IMR-90 (cell line): ENCODE results near the gene GNPTG. TPM values are rescaled to one million over a fixed set of nuclear protein-coding genes. Genes with fewer than 3 reads are reported as not detected.

Source experiments
- ATAC-seq: fragments of 200-7000 bp; cut with Tn5 transposase; 2 replicates; pipeline ENCODE4 v1.9.1; 2020; ENCODE audit warnings: low read depth, mild to moderate bottlenecking, moderate library complexity
- BruUV-seq: library from RNA; stranded (reverse); fragments of 400-500 nt; replicated peaks from 2 replicates; lab custom pipeline; 2021; lab: Mats Ljungman, UMichigan
- CTCF ChIA-PET: fragments of 300-600 bp; formaldehyde crosslinking; extraction: SDS; loops from one replicate; lab custom pipeline; 2021; ENCODE audit warnings: antibody characterized with exemption; lab: Yijun Ruan, JAX
- POLR2A ChIA-PET: fragments of 300-600 bp; sonication (Branson Sonifier 250); formaldehyde crosslinking; loops from one replicate; lab custom pipeline; 2022; ENCODE audit warnings: antibody characterized with exemption; ENCODE audit not compliant: unreplicated experiment; lab: Charles Lee
- DNase-seq: peaks from one replicate; pipeline ENCODE4 v3.0.0; 2013
- H2AFZ ChIP-seq: replicated peaks from 2 replicates; pipeline ENCODE3; 2013; ENCODE audit warnings: low read length, mild to moderate bottlenecking; ENCODE audit not compliant: poor library complexity
- H2AK5ac ChIP-seq: 2 replicates; pipeline ENCODE4 v1.6.1; 2013; ENCODE audit warnings: low read depth, low read length, inconsistent platforms
- H2AK9ac ChIP-seq: replicated peaks from 2 replicates; pipeline ENCODE3; 2013; ENCODE audit warnings: mild to moderate bottlenecking, low read depth, low read length, moderate library complexity; ENCODE audit not compliant: poor library complexity
- H2BK120ac ChIP-seq: 2 replicates; pipeline ENCODE4 v1.6.1; 2013; ENCODE audit warnings: low read depth, low read length, inconsistent platforms
- H2BK15ac ChIP-seq: 3 replicates; pipeline ENCODE4 v1.6.1; 2013; ENCODE audit warnings: low read depth, low read length, inconsistent platforms
- H2BK20ac ChIP-seq: 2 replicates; pipeline ENCODE4 v1.6.1; 2013; ENCODE audit warnings: low read depth, mild to moderate bottlenecking, inconsistent platforms, low read length, moderate library complexity
- H2BK5ac ChIP-seq: 2 replicates; pipeline ENCODE4 v1.6.1; 2013; ENCODE audit warnings: mild to moderate bottlenecking, low read depth, low read length, inconsistent platforms; ENCODE audit not compliant: poor library complexity, severe bottlenecking
- H3K14ac ChIP-seq: replicated peaks from 2 replicates; pipeline ENCODE4 v1.6.1; 2013; ENCODE audit warnings: low read depth, low read length, inconsistent platforms
- H3K18ac ChIP-seq: 2 replicates; pipeline ENCODE4 v1.6.1; 2013; ENCODE audit warnings: low read depth, low read length, control low read depth
- H3K23ac ChIP-seq: 2 replicates; pipeline ENCODE4 v1.6.1; 2013; ENCODE audit warnings: low read depth, low read length, inconsistent platforms
- H3K27ac ChIP-seq: 2 replicates; pipeline ENCODE4 v1.5.1; 2013; ENCODE audit warnings: mild to moderate bottlenecking, control low read depth, low read length; ENCODE audit not compliant: insufficient read depth
- H3K27me3 ChIP-seq: 2 replicates; pipeline ENCODE4 v1.6.1; 2013; ENCODE audit warnings: low read length; ENCODE audit not compliant: control insufficient read depth, insufficient read depth
- H3K36me3 ChIP-seq: 2 replicates; pipeline ENCODE4 v1.6.1; 2013; ENCODE audit warnings: low read length, mixed read lengths; ENCODE audit not compliant: control insufficient read depth, insufficient read depth
- H3K4ac ChIP-seq: 2 replicates; pipeline ENCODE4 v1.6.1; 2013; ENCODE audit warnings: low read depth, low read length, inconsistent platforms
- H3K4me1 ChIP-seq: 2 replicates; pipeline ENCODE4 v1.6.1; 2013; ENCODE audit warnings: low read length, mixed read lengths; ENCODE audit not compliant: control insufficient read depth, insufficient read depth
- H3K4me2 ChIP-seq: 2 replicates; pipeline ENCODE4 v1.6.1; 2013; ENCODE audit warnings: low read depth, mild to moderate bottlenecking, control low read depth, low read length, moderate library complexity
- H3K4me3 ChIP-seq: 2 replicates; pipeline ENCODE4 v1.5.1; 2013; ENCODE audit warnings: low read depth, mild to moderate bottlenecking, control low read depth, low read length, moderate library complexity; ENCODE audit not compliant: insufficient read depth
- H3K56ac ChIP-seq: 2 replicates; pipeline ENCODE4 v1.6.1; 2013; ENCODE audit warnings: low read length, inconsistent platforms; ENCODE audit not compliant: insufficient read depth; ENCODE audit errors: extremely low read depth
- H3K79me1 ChIP-seq, 2 experiments: 2 replicates each; pipeline ENCODE4 v1.6.1; 2013; ENCODE audit warnings: low read length in 2 of 2, inconsistent platforms in 1 of 2, low read depth in 1 of 2
- H3K9ac ChIP-seq: 2 replicates; pipeline ENCODE4 v1.6.1; 2013; ENCODE audit warnings: low read depth, low read length, control low read depth
- H3K9me1 ChIP-seq: 2 replicates; pipeline ENCODE4 v1.6.1; 2013; ENCODE audit warnings: low read length, inconsistent platforms; ENCODE audit not compliant: insufficient read depth
- H3K9me3 ChIP-seq: 2 replicates; pipeline ENCODE4 v1.6.1; 2013; ENCODE audit warnings: low read length; ENCODE audit not compliant: control insufficient read depth, insufficient read depth
- H4K20me1 ChIP-seq: 2 replicates; pipeline ENCODE4 v1.6.1; 2013; ENCODE audit warnings: low read length, inconsistent platforms; ENCODE audit not compliant: insufficient read depth
- H4K5ac ChIP-seq: 2 replicates; pipeline ENCODE4 v1.6.1; 2013; ENCODE audit warnings: mild to moderate bottlenecking, low read depth, low read length, control low read depth
- H4K8ac ChIP-seq, 2 experiments: 2 replicates each; pipeline ENCODE4 v1.6.1; 2013; ENCODE audit warnings: low read depth in 2 of 2, low read length in 2 of 2, control low read depth in 1 of 2, inconsistent platforms in 1 of 2
- H4K91ac ChIP-seq: 2 replicates; pipeline ENCODE4 v1.6.1; 2013; ENCODE audit warnings: low read depth, low read length, inconsistent platforms; ENCODE audit not compliant: insufficient read depth
- BHLHE40 ChIP-seq: fragments of 150-350 bp; IDR thresholded peaks from 2 replicates; pipeline ENCODE4 v1.6.1; 2016; ENCODE audit warnings: mild to moderate bottlenecking, low read depth, low read length
- CEBPB ChIP-seq: IDR thresholded peaks from 2 replicates; pipeline ENCODE4 v1.6.1; 2012; ENCODE audit warnings: low read depth, low read length, improper control_type of control experiment
- CHD1 ChIP-seq: IDR thresholded peaks from 2 replicates; pipeline ENCODE4 v1.6.1; 2012; ENCODE audit warnings: low read depth, low read length, improper control_type of control experiment
- FOS ChIP-seq: fragments of 150-350 bp; IDR thresholded peaks from 2 replicates; pipeline ENCODE4 v1.6.1; 2016; ENCODE audit warnings: low read depth, low read length
- MAFK ChIP-seq: IDR thresholded peaks from 2 replicates; pipeline ENCODE4 v1.6.1; 2012; ENCODE audit warnings: low read depth, low read length, improper control_type of control experiment
- MAZ ChIP-seq: IDR thresholded peaks from 2 replicates; pipeline ENCODE4 v1.6.1; 2012; ENCODE audit warnings: low read depth, mild to moderate bottlenecking, low read length, improper control_type of control experiment, moderate library complexity, borderline replicate concordance
- MXI1 ChIP-seq: IDR thresholded peaks from 2 replicates; pipeline ENCODE4 v1.6.1; 2012; ENCODE audit warnings: low read depth, mild to moderate bottlenecking, low read length, moderate library complexity, borderline replicate concordance
- NFE2L2 ChIP-seq: fragments of 150-350 bp; IDR thresholded peaks from 2 replicates; pipeline ENCODE4 v1.6.1; 2016; ENCODE audit warnings: low read depth, mild to moderate bottlenecking, low read length
- POLR2A ChIP-seq: IDR thresholded peaks from 2 replicates; pipeline ENCODE4 v1.6.1; 2012; ENCODE audit warnings: mild to moderate bottlenecking, low read depth, low read length
- RAD21 ChIP-seq: IDR thresholded peaks from 2 replicates; pipeline ENCODE4 v1.6.1; 2012; ENCODE audit warnings: low read length, improper control_type of control experiment
- RCOR1 ChIP-seq: IDR thresholded peaks from 2 replicates; pipeline ENCODE4 v1.6.1; 2012; ENCODE audit warnings: mild to moderate bottlenecking, low read length, improper control_type of control experiment; ENCODE audit not compliant: insufficient replicate concordance
- RFX5 ChIP-seq: IDR thresholded peaks from 2 replicates; pipeline ENCODE4 v1.8.0; 2012; ENCODE audit warnings: low read depth, mild to moderate bottlenecking, low read length, moderate library complexity
- SMC3 ChIP-seq: fragments of 150-350 bp; IDR thresholded peaks from 2 replicates; pipeline ENCODE4 v1.6.1; 2016; ENCODE audit warnings: low read depth, mild to moderate bottlenecking, antibody characterized with exemption, low read length, moderate library complexity
- WGBS, 2 experiments: methylation state at CpG; one replicate each; pipeline versions ENCODE4 v1.1.5 to v1.1.7; 2013; ENCODE audit warnings: missing lambda C conversion rate in 2 of 2; ENCODE audit not compliant: insufficient read length in 1 of 2; ENCODE audit errors: extremely low coverage in 2 of 2; 5-methylcytosine and 5-hydroxymethylcytosine counted together
- dilution Hi-C: fragments of 300-500 bp; cut with HindIII; formaldehyde crosslinking; loops from one replicate; pipeline ENCODE4 v1.14.3; 2018; ENCODE audit warnings: low sequenced_read_pairs; ENCODE audit not compliant: unreplicated experiment
- in situ Hi-C: fragments of 300-500 bp; cut with MboI; formaldehyde crosslinking; loops from 3 replicates; pipeline ENCODE4 v1.14.3; 2019; ENCODE audit warnings: low sequenced_read_pairs, inconsistent platforms, mixed read lengths
- intact Hi-C: fragments of 100-400 bp; cut with micrococcal nuclease; formaldehyde crosslinking; loops from 2 replicates; pipeline ENCODE4 v1.10.0; 2022
- polyA plus RNA-seq, 3 experiments: library from polyadenylated mRNA; depleted of rRNA; stranded (reverse); fragments of >200 nt; gene quantifications; 2 replicates each; pipeline ENCODE4 v1.2.3, GENCODE V29; 2012; ENCODE audit warnings: low replicate concordance in 1 of 3
- total RNA-seq: library from RNA; depleted of rRNA; stranded (reverse); fragments of >200 nt; gene quantifications from 2 replicates; pipeline ENCODE4 v1.2.3, GENCODE V29; 2012
- TF ChIP-seq, protein P1 (sequence below): fragments of 150-350 bp; IDR thresholded peaks from 2 replicates; pipeline ENCODE4 v1.6.1; 2017; ENCODE audit warnings: mild to moderate bottlenecking, antibody characterized with exemption, low read length, low read depth
- TF ChIP-seq, protein P2 (sequence below): conservative IDR thresholded peaks from 2 replicates; pipeline ENCODE4 v1.5.1; 2012; ENCODE audit warnings: mild to moderate bottlenecking, low read depth, low read length, improper control_type of control experiment
- TF ChIP-seq, protein P3 (sequence below): fragments of 150-350 bp; IDR thresholded peaks from 2 replicates; pipeline ENCODE4 v1.6.1; 2016; ENCODE audit warnings: low read depth, mild to moderate bottlenecking, low read length, moderate library complexity, borderline replicate concordance

The GNPTG gene
- total and polyA plus RNA-seq, 2 of the 4 experiments (the other 2 are of a cell fraction): 14.9 to 70.8 TPM

DNA sequence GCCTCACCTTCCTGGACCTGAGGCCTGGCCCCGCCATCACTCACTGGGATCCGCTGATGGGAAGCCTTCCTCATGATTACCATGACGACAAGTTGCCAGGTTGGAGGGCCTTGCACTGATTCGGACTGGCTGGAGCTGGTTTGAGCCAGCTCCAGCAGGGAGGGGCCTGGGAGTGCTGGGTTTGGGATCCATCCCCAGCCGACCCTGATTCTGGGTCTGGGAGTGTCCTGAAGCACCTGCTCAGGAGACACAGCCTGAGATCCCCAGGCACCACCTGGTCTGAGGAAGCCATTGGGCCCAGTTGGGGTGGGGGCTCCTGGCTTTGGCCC lies 24.1 kb upstream of the GNPTG start:
- Histone ChIP-seq H4K8ac (no peak overlapping the region), H3K9me3 (peaks cover 3% of the 10 kb centered on the region; the same call in 1 of the 2 replicates), H3K27me3 (peaks cover 12% of the 10 kb centered on the region), H3K4me2 (no peak overlapping the region), H3K79me1 (peaks cover 0 to 4% of the 10 kb centered on the region in 2 experiments; a peak in 1 of 4 replicates), H4K20me1 (peaks cover 30% of the 10 kb centered on the region), H2BK120ac (no peak overlapping the region), H3K18ac (no peak overlapping the region), H2AFZ (no peak overlapping the region), H3K9me1 (no peaks in the 10 kb centered on the region), H4K91ac (no peak overlapping the region), H3K56ac (no peak overlapping the region), H2BK5ac (no peak overlapping the region), H3K9ac (no peak overlapping the region), H3K36me3 (peaks cover 26% of the 10 kb centered on the region; the same call in 1 of the 2 replicates), H3K27ac (no peak overlapping the region), H3K4ac (no peak overlapping the region), H3K23ac (no peak overlapping the region), H2AK5ac (no peak overlapping the region), H2BK15ac (no peak overlapping the region), H3K14ac (no peak overlapping the region), H4K5ac (no peak overlapping the region), H3K4me1 (peaks cover 7% of the 10 kb centered on the region), H3K4me3 (no peak overlapping the region), H2AK9ac (no peak overlapping the region), H2BK20ac (no peak overlapping the region)
- WGBS, 2 experiments: 29% methylated on average over 1 of the region's 5 CpGs; no CpG with 5 or more reads in 1 of the 2 experiments
- ATAC-seq: no peak
- dilution Hi-C loops: no loop called here
- in situ Hi-C loops: no loop called here
- CTCF ChIA-PET: no interaction called here
- intact Hi-C loops: no loop called here
- POLR2A ChIA-PET: no interaction called here
- DNase-seq: no peak
- BruUV-seq: no TSS peak
- no peak for TF ChIP-seq RFX5
- no peak for TF ChIP-seq CHD1
- TF ChIP-seq MAFK: no peak
- TF ChIP-seq BHLHE40: no peak
- TF ChIP-seq, protein P1, sequence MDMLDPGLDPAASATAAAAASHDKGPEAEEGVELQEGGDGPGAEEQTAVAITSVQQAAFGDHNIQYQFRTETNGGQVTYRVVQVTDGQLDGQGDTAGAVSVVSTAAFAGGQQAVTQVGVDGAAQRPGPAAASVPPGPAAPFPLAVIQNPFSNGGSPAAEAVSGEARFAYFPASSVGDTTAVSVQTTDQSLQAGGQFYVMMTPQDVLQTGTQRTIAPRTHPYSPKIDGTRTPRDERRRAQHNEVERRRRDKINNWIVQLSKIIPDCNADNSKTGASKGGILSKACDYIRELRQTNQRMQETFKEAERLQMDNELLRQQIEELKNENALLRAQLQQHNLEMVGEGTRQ: no peak
- no peak for TF ChIP-seq SMC3
- TF ChIP-seq MAZ: no peak
- TF ChIP-seq FOS: no peak
- no peak for TF ChIP-seq NFE2L2
- TF ChIP-seq, protein P2, sequence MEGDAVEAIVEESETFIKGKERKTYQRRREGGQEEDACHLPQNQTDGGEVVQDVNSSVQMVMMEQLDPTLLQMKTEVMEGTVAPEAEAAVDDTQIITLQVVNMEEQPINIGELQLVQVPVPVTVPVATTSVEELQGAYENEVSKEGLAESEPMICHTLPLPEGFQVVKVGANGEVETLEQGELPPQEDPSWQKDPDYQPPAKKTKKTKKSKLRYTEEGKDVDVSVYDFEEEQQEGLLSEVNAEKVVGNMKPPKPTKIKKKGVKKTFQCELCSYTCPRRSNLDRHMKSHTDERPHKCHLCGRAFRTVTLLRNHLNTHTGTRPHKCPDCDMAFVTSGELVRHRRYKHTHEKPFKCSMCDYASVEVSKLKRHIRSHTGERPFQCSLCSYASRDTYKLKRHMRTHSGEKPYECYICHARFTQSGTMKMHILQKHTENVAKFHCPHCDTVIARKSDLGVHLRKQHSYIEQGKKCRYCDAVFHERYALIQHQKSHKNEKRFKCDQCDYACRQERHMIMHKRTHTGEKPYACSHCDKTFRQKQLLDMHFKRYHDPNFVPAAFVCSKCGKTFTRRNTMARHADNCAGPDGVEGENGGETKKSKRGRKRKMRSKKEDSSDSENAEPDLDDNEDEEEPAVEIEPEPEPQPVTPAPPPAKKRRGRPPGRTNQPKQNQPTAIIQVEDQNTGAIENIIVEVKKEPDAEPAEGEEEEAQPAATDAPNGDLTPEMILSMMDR: no peak
- TF ChIP-seq RAD21: no peak
- TF ChIP-seq CEBPB: no peak
- TF ChIP-seq POLR2A: no peak
- TF ChIP-seq, protein P3, sequence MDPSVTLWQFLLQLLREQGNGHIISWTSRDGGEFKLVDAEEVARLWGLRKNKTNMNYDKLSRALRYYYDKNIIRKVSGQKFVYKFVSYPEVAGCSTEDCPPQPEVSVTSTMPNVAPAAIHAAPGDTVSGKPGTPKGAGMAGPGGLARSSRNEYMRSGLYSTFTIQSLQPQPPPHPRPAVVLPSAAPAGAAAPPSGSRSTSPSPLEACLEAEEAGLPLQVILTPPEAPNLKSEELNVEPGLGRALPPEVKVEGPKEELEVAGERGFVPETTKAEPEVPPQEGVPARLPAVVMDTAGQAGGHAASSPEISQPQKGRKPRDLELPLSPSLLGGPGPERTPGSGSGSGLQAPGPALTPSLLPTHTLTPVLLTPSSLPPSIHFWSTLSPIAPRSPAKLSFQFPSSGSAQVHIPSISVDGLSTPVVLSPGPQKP: no peak
- TF ChIP-seq MXI1: no peak
- TF ChIP-seq RCOR1: no peak
